A549 (cell line): ENCODE data around the gene TJP3. TPM values are rescaled to one million over a fixed set of nuclear protein-coding genes. Genes with fewer than 3 reads are reported as not detected.

Experiments
- ATAC-seq, 2 experiments: fragments of 200-7000 bp in 1 of 2; fragments of >200 bp in 1 of 2; cut with Nextera tagmentation in 1 of 2; cut with Tn5 transposase in 1 of 2; 3 replicates each; pipeline versions ENCODE4 v1.8.0 to v1.9.1; 2018 to 2020; ENCODE audit warnings: mild to moderate bottlenecking in 1 of 2, moderate library complexity in 1 of 2
- CTCF ChIA-PET: fragments of 300-600 bp; sonication (Branson Sonifier 250); formaldehyde crosslinking; extraction: SDS; loops from one replicate; lab custom pipeline; 2021; ENCODE audit warnings: antibody characterized with exemption, inconsistent platforms; lab: Yijun Ruan, JAX
- POLR2A ChIA-PET: fragments of 350-600 bp; formaldehyde crosslinking; extraction: SDS; loops from one replicate; lab custom pipeline; 2021; ENCODE audit warnings: antibody characterized with exemption, inconsistent platforms; lab: Yijun Ruan, JAX
- DNase-seq, 2 experiments: peaks; one replicate each; pipeline versions ENCODE4 v3.0.0 to v3.0.0-alpha.2; 2011 to 2016; ENCODE audit warnings: low read depth in 1 of 2, low spot score in 1 of 2
- FAIRE-seq: peaks from 2 replicates; lab custom pipeline; 2011; peaks lifted over from hg19 to GRCh38; lab: Jason Lieb, UNC
- H3K27ac ChIP-seq, 2 experiments: fragments of >200 bp; sonication (Bioruptor Twin); formaldehyde crosslinking; 3 replicates each; pipeline ENCODE4 v1.5.1; 2016 to 2017
- H3K4me1 ChIP-seq: fragments of >200 bp; sonication (Bioruptor Twin); formaldehyde crosslinking; 3 replicates; pipeline ENCODE4 v1.6.1; 2016
- H3K4me2 ChIP-seq: fragments of >200 bp; sonication (Bioruptor Twin); formaldehyde crosslinking; 3 replicates; pipeline ENCODE4 v1.6.1; 2016
- H3K4me3 ChIP-seq: fragments of >200 bp; sonication (Bioruptor Twin); formaldehyde crosslinking; 3 replicates; pipeline ENCODE4 v1.5.1; 2016
- H3K9me3 ChIP-seq: fragments of >200 bp; sonication (Bioruptor Twin); formaldehyde crosslinking; 3 replicates; pipeline ENCODE4 v1.6.1; 2016
- ATOH8 ChIP-seq: fragments of 250-450 bp; sonication (Bioruptor Pico); IDR thresholded peaks from 2 replicates; pipeline ENCODE4 v1.5.0; 2020; ENCODE audit warnings: low read depth, mild to moderate bottlenecking, moderate library complexity
- BCL3 ChIP-seq: fragments of >200 bp; sonication (Bioruptor Twin); formaldehyde crosslinking; IDR thresholded peaks from 3 replicates; pipeline ENCODE4 v1.6.1; 2016
- CBX8 ChIP-seq: fragments of 200-600 bp; sonication (generic); IDR thresholded peaks from 2 replicates; pipeline ENCODE4 v1.6.1; 2016
- CHD4 ChIP-seq: fragments of 200-600 bp; sonication (generic); IDR thresholded peaks from 2 replicates; pipeline ENCODE4 v1.6.1; 2016; ENCODE audit warnings: antibody characterized with exemption, mild to moderate bottlenecking, borderline replicate concordance
- CTCF ChIP-seq: fragments of >200 bp; sonication (Bioruptor Twin); formaldehyde crosslinking; IDR thresholded peaks from 3 replicates; pipeline ENCODE4 v1.5.1; 2016
- E2F6 ChIP-seq: IDR thresholded peaks from 2 replicates; pipeline ENCODE4 v1.6.1; 2012; ENCODE audit warnings: low read depth, borderline replicate concordance
- EHF ChIP-seq: fragments of 250-450 bp; sonication (Bioruptor Pico); IDR thresholded peaks from 2 replicates; pipeline ENCODE4 v1.5.0; 2020; ENCODE audit warnings: mild to moderate bottlenecking
- EP300 ChIP-seq, 2 experiments: fragments of >200 bp; sonication (Bioruptor Twin); formaldehyde crosslinking; IDR thresholded peaks; 2 replicates in 1 of 2; 3 replicates in 1 of 2; pipeline ENCODE4 v1.6.1; 2016 to 2017
- FOSB ChIP-seq: fragments of 250-450 bp; sonication (Bioruptor Pico); IDR thresholded peaks from 2 replicates; pipeline ENCODE4 v1.5.0; 2020; ENCODE audit warnings: mild to moderate bottlenecking, moderate library complexity
- GATA3 ChIP-seq: IDR thresholded peaks from 2 replicates; pipeline ENCODE4 v1.6.1; 2012; ENCODE audit warnings: borderline replicate concordance
- HEYL ChIP-seq: fragments of 250-450 bp; sonication (Bioruptor Pico); IDR thresholded peaks from 2 replicates; pipeline ENCODE4 v1.8.0; 2021; ENCODE audit warnings: mild to moderate bottlenecking, moderate library complexity
- HOXA7 ChIP-seq: fragments of 250-450 bp; sonication (Bioruptor Pico); IDR thresholded peaks from 2 replicates; pipeline ENCODE4 v1.5.0; 2020; ENCODE audit warnings: mild to moderate bottlenecking, moderate library complexity
- JUNB ChIP-seq: fragments of >200 bp; sonication (Bioruptor Twin); formaldehyde crosslinking; IDR thresholded peaks from 2 replicates; pipeline ENCODE4 v1.6.1; 2016
- MAX ChIP-seq: IDR thresholded peaks from 2 replicates; pipeline ENCODE4 v1.6.1; 2012
- MAZ ChIP-seq: fragments of 150-350 bp; IDR thresholded peaks from 2 replicates; pipeline ENCODE4 v1.6.1; 2014; ENCODE audit warnings: antibody characterized with exemption, low read depth, low read length, borderline replicate concordance
- NPAS2 ChIP-seq: fragments of 250-450 bp; sonication (Bioruptor Pico); IDR thresholded peaks from 2 replicates; pipeline ENCODE4 v1.8.0; 2022; ENCODE audit warnings: mild to moderate bottlenecking, moderate library complexity, borderline replicate concordance
- NR3C1 ChIP-seq: fragments of >200 bp; sonication (Bioruptor Twin); formaldehyde crosslinking; IDR thresholded peaks from 3 replicates; pipeline ENCODE4 v1.6.1; 2017
- RCOR1 ChIP-seq: fragments of 150-350 bp; IDR thresholded peaks from 2 replicates; pipeline ENCODE4 v1.6.1; 2014; ENCODE audit warnings: antibody characterized with exemption, low read length, low read depth
- RNF2 ChIP-seq: fragments of 200-600 bp; sonication (generic); IDR thresholded peaks from 2 replicates; pipeline ENCODE4 v1.6.1; 2016; ENCODE audit warnings: low read depth, mild to moderate bottlenecking, antibody characterized with exemption, moderate library complexity, borderline replicate concordance
- SMC3 ChIP-seq: fragments of >200 bp; sonication (Bioruptor Twin); formaldehyde crosslinking; IDR thresholded peaks from 3 replicates; pipeline ENCODE4 v1.6.1; 2018; ENCODE audit warnings: inconsistent platforms
- TFCP2L1 ChIP-seq: fragments of 250-450 bp; sonication (Bioruptor Pico); IDR thresholded peaks from 2 replicates; pipeline ENCODE4 v1.5.0; 2021; ENCODE audit warnings: mild to moderate bottlenecking
- USF2 ChIP-seq: fragments of 450-650 bp; IDR thresholded peaks from 2 replicates; pipeline ENCODE4 v1.6.1; 2014; ENCODE audit warnings: antibody characterized with exemption
- ZFP36 ChIP-seq: fragments of 450-650 bp; IDR thresholded peaks from 2 replicates; pipeline ENCODE4 v1.6.1; 2014; ENCODE audit warnings: borderline replicate concordance; ENCODE audit not compliant: partially characterized antibody
- ZNF302 ChIP-seq: fragments of 250-450 bp; sonication (Bioruptor Pico); IDR thresholded peaks from 2 replicates; pipeline ENCODE4 v1.9.0; 2021; ENCODE audit warnings: inconsistent platforms, mild to moderate bottlenecking, moderate library complexity
- WGBS: methylation state at CpG from one replicate; pipeline ENCODE4 v1.1.6; 2017; ENCODE audit errors: missing lambda C conversion rate; 5-methylcytosine and 5-hydroxymethylcytosine counted together
- polyA plus RNA-seq, 4 experiments: library from polyadenylated mRNA; depleted of rRNA in 3 of 4; stranded (reverse); fragments of >200 nt; fragmentation: RNase III in 1 of 4; extraction: RNeasy Plus Mini Kit Qiagen cat#74134 plus additional on column Dnase treatment in 1 of 4; gene quantifications; 2 replicates in 3 of 4; 3 replicates in 1 of 4; pipeline ENCODE4 v1.2.3, GENCODE V29; 2011 to 2017

TJP3 gene
- polyA plus RNA-seq, 2 of the 4 experiments (the other 2 are of a cell fraction): 1.5 to 2.3 TPM

- CTCF ChIA-PET: interaction anchor here (1.8 kb wide), 1 partner anchor 45 kb away, joined by 9 read pairs; the partner anchor contains the start of gene TJP3
Measured at GRCh38 chr19:3663838-3664237, 44.3 kb upstream of the TJP3 start.

GRCh38 chr19:3664879-3665642 lies 43.1 kb upstream of the TJP3 start:
- ChIA-PET CTCF (interaction anchor here (0.7 to 3.5 kb wide), 12 partner anchors 9 to 304 kb away, joined by 3 to 30 read pairs (median 8); partner anchors contain the start of gene TJP3), POLR2A (no interaction called here)
- FAIRE-seq (no peak), DNase-seq (no peak), ATAC-seq (no peak)
- TF ChIP-seq HOXA7 (no peak), HEYL (no peak), RCOR1 (no peak), FOSB (CRISPR knock-in tag) (no peak), ZNF302 (no peak), MAX (no peak), ZFP36 (no peak), TFCP2L1 (CRISPR knock-in tag) (no peak), NPAS2 (no peak), USF2 (no peak), CTCF (no peak), E2F6 (no peak), MAZ (no peak), EP300 (IDR thresholded peaks at IDR 0.05) (no peak), CHD4 (no peak), JUNB (no peak), SMC3 (no peak), ATOH8 (CRISPR knock-in tag) (no peak), EHF (CRISPR knock-in tag) (no peak)
- H3K4me1 ChIP-seq: peaks cover 4% of the 10 kb centered on the region; the same call in 2 of the 3 replicates
- H3K9me3 ChIP-seq: no peaks in the 10 kb centered on the region
- WGBS: 65% methylated on average over 7 of the region's 19 CpGs
- no peak overlapping the region for H3K4me3 ChIP-seq
- no peak overlapping the region for H3K4me2 ChIP-seq
- H3K27ac ChIP-seq: no peak overlapping the region

More at GRCh38 chr19:3663838-3664237, 44.3 kb upstream of the TJP3 start:
- H3K4me2 ChIP-seq: no peak overlapping the region
- POLR2A ChIA-PET: no interaction called here
- 89% methylated on average over 18 of the region's 18 CpGs for WGBS
- H3K9me3 ChIP-seq: no peaks in the 10 kb centered on the region
- H3K4me1 ChIP-seq: no peaks in the 10 kb centered on the region
- TF ChIP-seq RCOR1 (no peak), GATA3 (no peak), CHD4 (no peak), E2F6 (no peak), NR3C1 (no peak), BCL3 (no peak), RNF2 (no peak), CBX8 (no peak), TFCP2L1 (CRISPR knock-in tag) (no peak)
- TF ChIP-seq, all 56 proteins: peak for 0
- no peak for FAIRE-seq
- no peak for DNase-seq
- H3K4me3 ChIP-seq: no peak overlapping the region
- ATAC-seq: no peak
- H3K27ac ChIP-seq: no peak overlapping the region
